Activated B cell treated with CpG ODN at 0.5 μM for 24 hours (primary cell): ENCODE results near the gene ZNF442. TPM values are rescaled to one million over a fixed set of nuclear protein-coding genes. Genes with fewer than 3 reads are reported as not detected.
"Not testable (repeated sequence)": the region's sequence is repeated elsewhere in the genome, so short reads cannot be mapped to it uniquely, and the experiment has no call there.

Experiments used
- ATAC-seq: fragments of 200-7000 bp; cut with Tn5 transposase; one replicate; pipeline ENCODE4 v1.10.0; 2021; ENCODE audit warnings: low read depth, mild to moderate bottlenecking, moderate library complexity
- CTCF ChIA-PET: fragments of 350-600 bp; sonication (Branson Sonifier 250); formaldehyde crosslinking; loops from one replicate; lab custom pipeline; 2021; ENCODE audit warnings: antibody characterized with exemption; lab: Charles Lee
- POLR2A ChIA-PET: fragments of 350-600 bp; sonication (Branson Sonifier 250); formaldehyde crosslinking; loops from one replicate; lab custom pipeline; 2021; ENCODE audit warnings: antibody characterized with exemption; lab: Charles Lee
- DNase-seq: peaks from one replicate; pipeline ENCODE4 v3.0.0; 2022
- H3K27ac Mint-ChIP-seq: one replicate; pipeline ENCODE4 v1.8.0; 2020; ENCODE audit warnings: mixed read lengths
- H3K27me3 Mint-ChIP-seq: one replicate; pipeline ENCODE4 v1.8.0; 2021; ENCODE audit warnings: mixed read lengths
- H3K36me3 Mint-ChIP-seq: one replicate; pipeline ENCODE4 v1.8.0; 2021; ENCODE audit warnings: low read depth, mixed read lengths
- H3K4me1 Mint-ChIP-seq: one replicate; pipeline ENCODE4 v1.8.0; 2021; ENCODE audit warnings: mixed read lengths
- H3K4me3 Mint-ChIP-seq: one replicate; pipeline ENCODE4 v1.8.0; 2020; ENCODE audit warnings: mild to moderate bottlenecking, mixed read lengths
- H3K9me3 Mint-ChIP-seq: one replicate; pipeline ENCODE4 v1.8.0; 2020; ENCODE audit warnings: mixed read lengths
- CTCF ChIP-seq: fragments of 200-600 bp; IDR thresholded peaks from one replicate; pipeline ENCODE4 v1.8.0; 2022; ENCODE audit warnings: antibody characterized with exemption, mild to moderate bottlenecking
- intact Hi-C: fragments of 100-400 bp; cut with micrococcal nuclease; formaldehyde crosslinking; loops from one replicate; pipeline ENCODE4 v1.15.1; 2024
- total RNA-seq: library from RNA; stranded (reverse); gene quantifications from 2 replicates; pipeline ENCODE4 v1.2.3, GENCODE V29; 2022

The ZNF442 gene
- total RNA-seq: 6.9 and 8.7 TPM in 2 replicates

DNA sequence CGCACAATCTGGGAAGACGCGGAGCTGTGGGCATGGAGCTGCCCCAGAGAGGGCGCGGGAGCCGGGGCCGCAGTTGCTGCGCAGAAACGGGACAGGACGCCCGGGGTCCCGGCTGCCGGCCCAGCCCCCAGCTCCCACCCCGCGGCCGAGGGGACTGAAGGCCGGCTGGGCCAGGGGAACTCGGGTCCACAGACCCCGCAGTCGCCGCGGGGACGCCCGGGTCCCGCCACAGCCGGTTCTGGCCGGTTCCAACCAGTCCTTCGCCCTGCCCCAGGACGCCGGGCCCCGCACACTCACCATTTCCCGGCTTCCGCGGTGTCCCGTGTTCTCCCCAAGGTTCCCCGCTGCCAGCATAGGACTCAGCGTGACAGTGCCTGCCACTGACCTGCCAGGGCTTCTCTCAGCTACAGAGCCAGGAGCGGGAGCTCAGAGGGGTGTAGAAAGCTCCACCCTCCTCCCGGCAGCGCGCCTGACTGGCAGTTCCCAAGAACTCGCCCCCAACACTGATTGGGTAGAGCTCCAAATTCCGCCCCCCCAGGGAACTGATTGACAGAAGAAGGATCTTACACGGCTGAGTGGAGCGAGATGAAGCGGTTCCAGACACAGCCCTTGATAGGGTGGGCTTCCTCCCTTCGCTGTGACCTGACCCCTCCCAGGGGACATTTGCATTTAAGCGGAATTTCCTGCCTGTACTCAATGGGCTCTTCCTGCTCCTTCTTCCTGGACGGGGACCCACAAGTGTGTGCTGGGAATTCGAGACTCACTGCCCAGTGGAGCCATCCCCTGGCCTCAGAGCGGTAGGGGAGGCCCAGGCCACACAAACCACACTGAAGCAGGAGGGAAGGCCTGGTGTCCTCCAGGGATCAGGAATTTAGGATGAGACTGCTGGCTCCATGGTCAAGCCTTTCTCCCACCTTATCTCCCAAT is at the start of gene ZNF442:
Gene ZNF442, minus strand, starts transcription at position 448 of the 927 bp plus-strand sequence. CDS start 2,052 bp downstream, outside the sequence.
- no peaks in the 10 kb centered on the region for H3K27me3 Mint-ChIP-seq
- POLR2A ChIA-PET: interaction anchor here (0.5 to 3.0 kb wide), 22 partner anchors 12 to 782 kb away, joined by 3 to 40 read pairs (median 4); partner anchors contain the start of genes ZNF136, ZNF433, ZNF44 and ZNF441

DNA sequence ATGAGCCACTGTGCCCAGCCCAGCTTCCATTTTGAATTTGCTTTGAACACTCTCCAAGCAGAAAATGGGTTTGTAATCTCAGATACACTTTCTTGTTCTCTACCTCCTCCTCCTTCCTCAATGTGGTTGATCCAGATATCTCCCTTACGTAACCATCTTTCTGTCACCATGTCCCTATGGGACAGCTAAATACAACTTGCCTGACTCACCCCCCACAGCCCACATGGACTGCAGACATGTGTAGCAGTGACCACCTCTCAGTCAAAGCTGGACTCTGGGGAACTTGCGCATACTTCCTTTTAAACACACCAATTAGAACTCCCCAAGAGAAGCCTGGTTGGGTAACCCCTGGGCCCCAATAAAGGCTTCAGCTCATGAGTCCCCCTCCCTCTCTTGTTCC is 46.4 kb upstream of the ZNF442 start:
- TF ChIP-seq CTCF: no peak
- POLR2A ChIA-PET: no interaction called here
- CTCF ChIA-PET: no interaction called here
- DNase-seq: no peak
- ATAC-seq: no peak
- intact Hi-C loops: no loop called here
- H3K4me3 Mint-ChIP-seq: no peak overlapping the region
- peaks cover 9% of the 10 kb centered on the region for H3K9me3 Mint-ChIP-seq
- no peak overlapping the region for H3K27ac Mint-ChIP-seq
- H3K4me1 Mint-ChIP-seq: no peaks in the 10 kb centered on the region
- H3K36me3 Mint-ChIP-seq: peaks cover 4% of the 10 kb centered on the region
- H3K27me3 Mint-ChIP-seq: no peaks in the 10 kb centered on the region

More for the DNA sequence above, at the start of gene ZNF442:
- Mint-ChIP-seq H3K9me3 (no peaks in the 10 kb centered on the region), H3K36me3 (peaks cover 6% of the 10 kb centered on the region), H3K27ac (peak within 1 kb of the TSS; percentile 91), H3K4me1 (peaks cover 25% of the 10 kb centered on the region), H3K4me3 (peak within 1 kb of the TSS; percentile 96)
- no peak for TF ChIP-seq CTCF
- intact Hi-C loops: loop anchor here (1.0 to 2.0 kb wide), 4 partner anchors 32 to 75 kb away; partner anchors contain the start of genes ZNF44, ZNF443, ZNF563 and ZNF799
- CTCF ChIA-PET: interaction anchor here (0.9 to 1.6 kb wide), 4 partner anchors 33 to 163 kb away, joined by 3 to 7 read pairs (median 3); partner anchors contain the start of genes ZNF44 and ZNF563
- DNase-seq: peak; percentile 68
- peak; percentile 97 for ATAC-seq

DNA sequence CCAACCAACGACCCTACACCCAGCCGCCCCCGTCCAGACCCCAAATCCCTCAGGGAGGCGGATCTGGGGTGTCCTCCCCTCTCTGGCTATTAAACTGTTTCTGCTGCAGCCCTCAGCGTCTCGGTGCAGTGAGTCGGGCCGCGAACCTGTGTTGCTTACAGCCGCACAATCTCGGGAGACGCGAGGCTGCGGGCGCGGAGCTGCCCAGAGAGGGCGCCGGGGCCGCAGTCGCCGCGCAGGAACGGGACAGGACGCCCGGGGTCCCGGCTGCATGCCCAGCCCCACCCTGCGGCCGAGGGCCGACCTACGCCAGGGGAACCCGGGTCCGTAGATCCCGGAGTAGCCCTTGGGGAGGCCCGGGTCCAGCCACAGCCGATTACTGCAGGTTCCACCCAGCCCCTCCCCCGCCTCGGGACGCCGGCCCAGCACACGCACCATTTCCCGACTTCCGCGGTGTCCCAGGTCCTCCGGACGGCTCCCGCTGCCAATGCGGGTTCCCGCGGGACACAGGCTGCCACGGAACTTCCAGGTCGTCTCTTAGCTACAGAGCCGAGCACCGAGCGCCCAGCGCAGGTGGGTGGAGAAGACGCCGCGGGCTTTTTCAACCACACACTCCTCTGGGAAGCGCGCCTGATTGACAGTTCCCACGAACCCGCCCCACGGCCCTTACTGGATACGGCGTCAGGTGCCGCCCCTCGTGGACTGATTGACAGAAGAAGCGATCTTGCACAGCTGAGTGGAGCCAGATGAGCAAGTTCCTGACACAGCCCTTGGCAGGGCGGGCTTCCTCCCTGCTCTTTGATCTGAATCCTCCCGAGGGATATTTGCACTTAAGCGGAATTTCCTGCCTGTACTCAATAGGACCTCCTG is 35.4 kb upstream of the ZNF442 start, which contains the start of gene ZNF799:
Gene ZNF799, minus strand, starts transcription at position 639 of the 870 bp plus-strand sequence. Its CDS starts 201 bp downstream, at position 438.
- Mint-ChIP-seq H3K4me3 (peak within 1 kb of the TSS; percentile 92), H3K4me1 (peaks cover 22% of the 10 kb centered on the region), H3K9me3 (no peaks in the 10 kb centered on the region), H3K36me3 (peaks cover 4% of the 10 kb centered on the region), H3K27me3 (no peaks in the 10 kb centered on the region), H3K27ac (peak within 1 kb of the TSS; percentile 77)
- DNase-seq (peak; percentile 83), ATAC-seq (peak; percentile 89)
- intact Hi-C loops: loop anchor here (1.0 to 2.0 kb wide), 8 partner anchors 36 to 238 kb away; partner anchors contain the start of genes ZNF136, ZNF44, ZNF442 and ZNF443
- TF ChIP-seq CTCF: no peak
- POLR2A ChIA-PET: interaction anchor here (0.6 to 3.1 kb wide), 9 partner anchors 15 to 1497 kb away, joined by 3 to 12 read pairs (median 6); partner anchors contain the start of genes ZNF136, ZNF44, ZNF442 and ZNF443
- CTCF ChIA-PET: no interaction called here

GRCh38 chr19:12399901-12400632 is 34.6 kb upstream of the ZNF442 start:
- H3K36me3 Mint-ChIP-seq, DNase-seq, H3K9me3 Mint-ChIP-seq, H3K27me3 Mint-ChIP-seq, CTCF ChIA-PET: not testable (repeated sequence)
- Mint-ChIP-seq H3K4me1 (peaks cover 22% of the 10 kb centered on the region), H3K27ac (peak overlapping the region; percentile 70), H3K4me3 (peak overlapping the region; percentile 92)
- ATAC-seq: peak; percentile 43
- intact Hi-C loops: loop anchor here (2.0 kb wide), 2 partner anchors 35 to 213 kb away; partner anchors contain the start of gene ZNF442
- POLR2A ChIA-PET: interaction anchor here (0.7 to 3.1 kb wide), 4 partner anchors 35 to 351 kb away, joined by 4 to 12 read pairs (median 7); partner anchors contain the start of genes ZNF442 and ZNF443

DNA sequence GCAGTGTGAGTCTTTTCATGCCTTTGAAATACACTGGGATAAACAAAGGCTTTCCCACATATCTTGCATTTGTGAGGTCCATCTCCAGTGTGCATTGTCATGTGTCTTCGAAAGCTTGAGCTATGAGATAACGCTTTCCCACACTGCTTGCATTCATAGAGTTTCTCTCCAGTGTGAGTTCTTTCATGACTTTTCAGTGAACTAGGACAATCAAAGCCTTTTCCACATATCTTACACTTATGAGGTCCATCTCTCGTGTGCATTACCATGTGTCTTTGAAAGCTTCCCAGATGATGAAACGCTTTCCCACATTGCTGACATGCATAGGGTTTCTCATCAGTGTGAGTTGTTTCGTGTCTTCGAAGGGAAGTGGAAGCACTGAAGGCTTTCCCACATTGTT is 25.7 kb upstream of the ZNF442 start:
- Mint-ChIP-seq H3K36me3 (peaks cover 58% of the 10 kb centered on the region), H3K9me3 (peaks cover 15% of the 10 kb centered on the region)
- H3K4me1 Mint-ChIP-seq, H3K27ac Mint-ChIP-seq, H3K4me3 Mint-ChIP-seq, ATAC-seq, DNase-seq, H3K27me3 Mint-ChIP-seq, intact Hi-C loops, CTCF ChIA-PET: not testable (repeated sequence)
- POLR2A ChIA-PET: interaction anchor here (0.6 kb wide), 1 partner anchor 216 kb away, joined by 6 read pairs; no protein-coding TSS in a partner anchor

DNA sequence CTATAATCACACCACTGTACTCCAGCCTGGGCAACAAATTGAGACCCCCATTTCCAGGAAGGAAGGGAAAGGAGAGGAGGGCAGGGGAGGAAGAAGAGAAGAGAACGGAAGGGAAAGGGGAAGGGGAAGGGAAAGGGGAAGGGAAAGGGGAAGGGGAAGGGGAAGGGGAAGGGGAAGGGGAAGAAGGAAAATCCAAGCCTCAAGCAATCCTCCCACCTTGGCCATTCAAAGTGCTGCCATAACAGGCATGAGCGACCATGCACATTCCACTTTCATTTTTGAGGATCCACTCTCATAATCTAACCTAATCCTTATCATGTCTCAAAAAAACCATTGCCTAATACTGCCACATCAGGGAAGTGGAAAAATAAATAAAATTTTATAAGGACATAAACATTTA is 20.9 kb upstream of the ZNF442 start:
- H3K27me3 Mint-ChIP-seq, intact Hi-C loops, H3K9me3 Mint-ChIP-seq, H3K4me3 Mint-ChIP-seq, CTCF ChIA-PET, H3K27ac Mint-ChIP-seq, POLR2A ChIA-PET, DNase-seq, ATAC-seq: not testable (repeated sequence)
- H3K36me3 Mint-ChIP-seq: peaks cover 58% of the 10 kb centered on the region
- H3K4me1 Mint-ChIP-seq: peaks cover 13% of the 10 kb centered on the region
